GM23338 (cell line): Measurements from ENCODE around the gene NUTF2. TPM values are rescaled to one million over a fixed set of nuclear protein-coding genes. Genes with fewer than 3 reads are reported as not detected.

ENCODE experiments used
- ATAC-seq: fragments of 200-7000 bp; cut with Tn5 transposase; 3 replicates; pipeline ENCODE4 v1.9.1; 2020
- DNase-seq: peaks from one replicate; pipeline ENCODE4 v3.0.0-alpha.2; 2015; ENCODE audit warnings: low spot score
- H2AFZ ChIP-seq: fragments of 200-600 bp; sonication (generic); 2 replicates; pipeline ENCODE4 v1.8.0; 2016; ENCODE audit warnings: antibody characterized with exemption, mild to moderate bottlenecking, moderate library complexity
- H3F3A ChIP-seq: fragments of 200-600 bp; sonication (generic); replicated peaks from 2 replicates; pipeline ENCODE4 v1.8.0; 2017; ENCODE audit warnings: antibody characterized with exemption, mixed run types, low read depth
- H3K27ac ChIP-seq: fragments of 200-600 bp; sonication (generic); 2 replicates; pipeline ENCODE4 v1.6.1; 2016; ENCODE audit warnings: low read depth
- H3K27me3 ChIP-seq: fragments of 200-600 bp; sonication (generic); 2 replicates; pipeline ENCODE4 v1.8.0; 2016; ENCODE audit warnings: mild to moderate bottlenecking, mixed run types, moderate library complexity; ENCODE audit not compliant: insufficient read depth
- H3K36me3 ChIP-seq: fragments of 200-600 bp; sonication (generic); 2 replicates; pipeline ENCODE4 v1.8.0; 2016; ENCODE audit warnings: mild to moderate bottlenecking; ENCODE audit not compliant: insufficient read depth
- H3K4me1 ChIP-seq: fragments of 200-600 bp; sonication (generic); 2 replicates; pipeline ENCODE4 v1.8.0; 2016; ENCODE audit warnings: mild to moderate bottlenecking, moderate library complexity; ENCODE audit not compliant: insufficient read depth
- H3K4me2 ChIP-seq: fragments of 200-600 bp; sonication (generic); 2 replicates; pipeline ENCODE4 v1.7.1; 2017; ENCODE audit warnings: mixed run types
- H3K4me3 ChIP-seq: fragments of 200-600 bp; sonication (generic); 2 replicates; pipeline ENCODE4 v1.6.1; 2016; ENCODE audit warnings: mixed run types
- H3K79me2 ChIP-seq: fragments of 200-600 bp; sonication (generic); replicated peaks from 2 replicates; pipeline ENCODE4 v1.8.0; 2017; ENCODE audit warnings: mild to moderate bottlenecking; ENCODE audit not compliant: insufficient read depth
- H3K9me2 ChIP-seq: fragments of 200-600 bp; sonication (generic); 2 replicates; pipeline ENCODE4 v1.8.0; 2017; ENCODE audit not compliant: insufficient read depth
- H4K20me1 ChIP-seq: fragments of 200-600 bp; sonication (generic); replicated peaks from 2 replicates; pipeline ENCODE4 v1.8.0; 2017; ENCODE audit warnings: mild to moderate bottlenecking; ENCODE audit not compliant: insufficient read depth
- H3K27ac Mint-ChIP-seq: 2 replicates; pipeline ENCODE4 v1.8.0; 2020; ENCODE audit warnings: inconsistent platforms, mild to moderate bottlenecking, moderate library complexity, mixed read lengths
- H3K27me3 Mint-ChIP-seq: 3 replicates; pipeline ENCODE4 v1.8.0; 2022; ENCODE audit warnings: low read depth, mild to moderate bottlenecking, moderate library complexity, mixed read lengths, inconsistent platforms; ENCODE audit not compliant: insufficient read depth, poor library complexity
- H3K36me3 Mint-ChIP-seq: 3 replicates; pipeline ENCODE4 v1.8.0; 2021; ENCODE audit warnings: low read depth, mild to moderate bottlenecking, inconsistent platforms, moderate library complexity, mixed read lengths
- H3K4me1 Mint-ChIP-seq: 3 replicates; pipeline ENCODE4 v1.8.0; 2020; ENCODE audit warnings: mild to moderate bottlenecking, inconsistent platforms, mixed read lengths
- H3K4me3 Mint-ChIP-seq: 3 replicates; pipeline ENCODE4 v1.8.0; 2021; ENCODE audit warnings: moderate library complexity, mild to moderate bottlenecking, inconsistent platforms, mixed read lengths
- H3K9me3 Mint-ChIP-seq: 3 replicates; pipeline ENCODE4 v1.8.0; 2020; ENCODE audit warnings: moderate library complexity, mild to moderate bottlenecking, inconsistent platforms, mixed read lengths
- JUNB ChIP-seq: IDR thresholded peaks from one replicate; pipeline ENCODE4 v1.6.1; 2016; ENCODE audit warnings: antibody characterized with exemption; ENCODE audit not compliant: unreplicated experiment
- NANOG ChIP-seq: IDR thresholded peaks from 2 replicates; pipeline ENCODE4 v1.6.1; 2016; ENCODE audit warnings: antibody characterized with exemption, borderline replicate concordance
- polyA plus RNA-seq: library from polyadenylated mRNA; unstranded; fragments of >200 nt; fragmentation: Nextera tagmentation; extraction: Ambion mirVana; gene quantifications from 2 replicates; pipeline ENCODE4 v1.2.1, GENCODE V29; 2016
- total RNA-seq: library from RNA; depleted of rRNA; stranded (reverse); fragments of >200 nt; shearing (Covaris generic); gene quantifications from 2 replicates; pipeline ENCODE4 v1.2.3, GENCODE V29; 2014
- TF ChIP-seq, protein P1 (sequence below), 2 experiments: fragments of 200-600 bp in 1 of 2; sonication (generic) in 1 of 2; conservative IDR thresholded peaks; 2 replicates each; pipeline versions ENCODE4 v1.5.1 to v1.6.1; 2016 to 2017; ENCODE audit warnings: antibody characterized with exemption in 2 of 2, low read depth in 2 of 2, mild to moderate bottlenecking in 2 of 2, moderate library complexity in 1 of 2
- TF ChIP-seq, protein P2 (sequence below): IDR thresholded peaks from 2 replicates; pipeline ENCODE4 v1.6.1; 2016; ENCODE audit warnings: antibody characterized with exemption

Gene NUTF2
- total and polyA plus RNA-seq, 2 experiments from 2014 or later = 321 to 391 TPM

DNA sequence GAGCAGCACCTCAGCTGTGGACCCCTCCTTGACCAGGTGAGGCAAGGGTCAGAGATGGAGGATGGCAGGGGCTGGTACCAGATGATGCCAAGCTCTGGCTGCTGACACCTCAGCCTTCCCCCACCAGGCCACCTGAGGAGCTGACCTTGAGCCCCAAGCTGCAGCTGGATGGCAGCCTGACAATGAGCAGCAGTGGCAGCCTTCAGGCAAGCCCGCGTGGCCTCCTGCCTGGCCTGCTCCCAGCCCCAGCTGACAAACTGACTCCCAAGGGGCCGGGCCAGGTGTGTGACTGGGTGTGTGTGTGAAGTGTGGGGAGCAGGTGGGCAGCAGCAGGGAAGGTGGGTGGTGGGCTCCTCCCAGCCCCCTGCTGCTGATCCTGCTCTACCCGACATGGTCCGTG lies 33.2 kb downstream of the NUTF2 start:
- no peak overlapping the region for H3K27ac Mint-ChIP-seq
- peaks cover 25% of the 10 kb centered on the region; the same call in 1 of the 2 replicates for H3K36me3 ChIP-seq
- H3K4me1 Mint-ChIP-seq = peaks cover 6% of the 10 kb centered on the region
- peaks cover 8% of the 10 kb centered on the region for H3K79me2 ChIP-seq
- no peaks in the 10 kb centered on the region for H3K9me2 ChIP-seq
- no peak for DNase-seq
- peaks cover 9% of the 10 kb centered on the region for H3K4me1 ChIP-seq
- no peak overlapping the region for H3K4me3 ChIP-seq
- H4K20me1 ChIP-seq = no peaks in the 10 kb centered on the region; the same call in 1 of the 2 replicates
- no peak overlapping the region; the same call in 2 of the 3 replicates for H3K4me3 Mint-ChIP-seq
- H3K36me3 Mint-ChIP-seq = peaks cover 65% of the 10 kb centered on the region
- no peaks in the 10 kb centered on the region for H3K27me3 ChIP-seq
- H3F3A ChIP-seq = peaks cover 14% of the 10 kb centered on the region; the same call in 1 of the 2 replicates
- no peak for TF ChIP-seq NANOG
- TF ChIP-seq, protein P1, sequence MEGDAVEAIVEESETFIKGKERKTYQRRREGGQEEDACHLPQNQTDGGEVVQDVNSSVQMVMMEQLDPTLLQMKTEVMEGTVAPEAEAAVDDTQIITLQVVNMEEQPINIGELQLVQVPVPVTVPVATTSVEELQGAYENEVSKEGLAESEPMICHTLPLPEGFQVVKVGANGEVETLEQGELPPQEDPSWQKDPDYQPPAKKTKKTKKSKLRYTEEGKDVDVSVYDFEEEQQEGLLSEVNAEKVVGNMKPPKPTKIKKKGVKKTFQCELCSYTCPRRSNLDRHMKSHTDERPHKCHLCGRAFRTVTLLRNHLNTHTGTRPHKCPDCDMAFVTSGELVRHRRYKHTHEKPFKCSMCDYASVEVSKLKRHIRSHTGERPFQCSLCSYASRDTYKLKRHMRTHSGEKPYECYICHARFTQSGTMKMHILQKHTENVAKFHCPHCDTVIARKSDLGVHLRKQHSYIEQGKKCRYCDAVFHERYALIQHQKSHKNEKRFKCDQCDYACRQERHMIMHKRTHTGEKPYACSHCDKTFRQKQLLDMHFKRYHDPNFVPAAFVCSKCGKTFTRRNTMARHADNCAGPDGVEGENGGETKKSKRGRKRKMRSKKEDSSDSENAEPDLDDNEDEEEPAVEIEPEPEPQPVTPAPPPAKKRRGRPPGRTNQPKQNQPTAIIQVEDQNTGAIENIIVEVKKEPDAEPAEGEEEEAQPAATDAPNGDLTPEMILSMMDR (conservative IDR thresholded peaks at IDR 0.05; ENCODE audit: low read depth in 2 of 2) = no peak
- no peak for TF ChIP-seq JUNB
- H3K27me3 Mint-ChIP-seq = peaks cover 17% of the 10 kb centered on the region
- H3K4me2 ChIP-seq = no peak overlapping the region
- H2AFZ ChIP-seq = no peak overlapping the region
- H3K9me3 Mint-ChIP-seq = no peaks in the 10 kb centered on the region; the same call in 2 of the 3 replicates
- no peak for ATAC-seq
- H3K27ac ChIP-seq = no peak overlapping the region

DNA sequence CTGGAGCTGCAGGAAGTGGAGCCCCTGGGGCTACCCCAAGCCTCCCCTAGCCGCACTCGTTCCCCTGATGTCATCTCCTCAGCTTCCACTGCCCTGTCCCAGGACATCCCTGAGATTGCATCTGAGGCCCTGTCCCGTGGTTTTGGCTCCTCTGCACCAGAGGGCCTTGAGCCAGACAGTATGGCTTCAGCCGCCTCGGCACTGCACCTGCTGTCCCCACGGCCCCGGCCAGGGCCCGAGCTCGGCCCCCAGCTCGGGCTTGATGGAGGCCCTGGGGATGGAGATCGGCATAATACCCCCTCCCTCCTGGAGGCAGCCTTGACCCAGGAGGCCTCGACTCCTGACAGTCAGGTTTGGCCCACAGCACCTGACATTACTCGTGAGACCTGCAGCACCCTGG lies 33.9 kb downstream of the NUTF2 start:
- ATAC-seq (no peak), DNase-seq (no peak)
- Histone ChIP-seq H3K27me3 (no peaks in the 10 kb centered on the region), H3F3A (peaks cover 17% of the 10 kb centered on the region; the same call in 1 of the 2 replicates), H2AFZ (no peak overlapping the region), H3K4me1 (peaks cover 15% of the 10 kb centered on the region), H3K4me3 (no peak overlapping the region), H4K20me1 (no peaks in the 10 kb centered on the region; the same call in 1 of the 2 replicates), H3K9me2 (no peaks in the 10 kb centered on the region), H3K79me2 (peaks cover 2% of the 10 kb centered on the region; the same call in 1 of the 2 replicates), H3K27ac (no peak overlapping the region), H3K36me3 (peaks cover 25% of the 10 kb centered on the region; the same call in 1 of the 2 replicates), H3K4me2 (no peak overlapping the region)
- TF ChIP-seq, protein P2, sequence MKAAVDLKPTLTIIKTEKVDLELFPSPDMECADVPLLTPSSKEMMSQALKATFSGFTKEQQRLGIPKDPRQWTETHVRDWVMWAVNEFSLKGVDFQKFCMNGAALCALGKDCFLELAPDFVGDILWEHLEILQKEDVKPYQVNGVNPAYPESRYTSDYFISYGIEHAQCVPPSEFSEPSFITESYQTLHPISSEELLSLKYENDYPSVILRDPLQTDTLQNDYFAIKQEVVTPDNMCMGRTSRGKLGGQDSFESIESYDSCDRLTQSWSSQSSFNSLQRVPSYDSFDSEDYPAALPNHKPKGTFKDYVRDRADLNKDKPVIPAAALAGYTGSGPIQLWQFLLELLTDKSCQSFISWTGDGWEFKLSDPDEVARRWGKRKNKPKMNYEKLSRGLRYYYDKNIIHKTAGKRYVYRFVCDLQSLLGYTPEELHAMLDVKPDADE = no peak
- TF ChIP-seq, protein P1 (conservative IDR thresholded peaks at IDR 0.05; ENCODE audit: low read depth in 2 of 2) = no peak
- Mint-ChIP-seq H3K27me3 (peaks cover 18% of the 10 kb centered on the region), H3K4me3 (no peak overlapping the region; the same call in 2 of the 3 replicates), H3K36me3 (peaks cover 65% of the 10 kb centered on the region), H3K27ac (no peak overlapping the region), H3K9me3 (no peaks in the 10 kb centered on the region; the same call in 2 of the 3 replicates), H3K4me1 (peaks cover 11% of the 10 kb centered on the region)
